MM.1S (cell line): ENCODE measurements around the gene INSYN1.
"Not testable (repeated sequence)": the region's sequence is repeated elsewhere in the genome, so short reads cannot be mapped to it uniquely, and the experiment has no call there.

Experiments used
- EZH2 ChIP-seq: fragments of 300-600 bp; sonication (generic); optimal IDR thresholded peaks from 2 replicates; pipeline ENCODE3; 2017; ENCODE audit warnings: low read depth, mild to moderate bottlenecking, antibody characterized with exemption, low read length, mixed read lengths
- EZH2phosphoT487 ChIP-seq: fragments of 300-600 bp; sonication (generic); IDR thresholded peaks from 2 replicates; pipeline ENCODE4 v1.6.1; 2018; ENCODE audit warnings: antibody characterized with exemption, low read length
- TF ChIP-seq, protein P1 (sequence below): fragments of 300-600 bp; sonication (generic); IDR thresholded peaks from 2 replicates; pipeline ENCODE4 v1.5.1; 2016; ENCODE audit warnings: antibody characterized with exemption, low read length, mixed read lengths

DNA sequence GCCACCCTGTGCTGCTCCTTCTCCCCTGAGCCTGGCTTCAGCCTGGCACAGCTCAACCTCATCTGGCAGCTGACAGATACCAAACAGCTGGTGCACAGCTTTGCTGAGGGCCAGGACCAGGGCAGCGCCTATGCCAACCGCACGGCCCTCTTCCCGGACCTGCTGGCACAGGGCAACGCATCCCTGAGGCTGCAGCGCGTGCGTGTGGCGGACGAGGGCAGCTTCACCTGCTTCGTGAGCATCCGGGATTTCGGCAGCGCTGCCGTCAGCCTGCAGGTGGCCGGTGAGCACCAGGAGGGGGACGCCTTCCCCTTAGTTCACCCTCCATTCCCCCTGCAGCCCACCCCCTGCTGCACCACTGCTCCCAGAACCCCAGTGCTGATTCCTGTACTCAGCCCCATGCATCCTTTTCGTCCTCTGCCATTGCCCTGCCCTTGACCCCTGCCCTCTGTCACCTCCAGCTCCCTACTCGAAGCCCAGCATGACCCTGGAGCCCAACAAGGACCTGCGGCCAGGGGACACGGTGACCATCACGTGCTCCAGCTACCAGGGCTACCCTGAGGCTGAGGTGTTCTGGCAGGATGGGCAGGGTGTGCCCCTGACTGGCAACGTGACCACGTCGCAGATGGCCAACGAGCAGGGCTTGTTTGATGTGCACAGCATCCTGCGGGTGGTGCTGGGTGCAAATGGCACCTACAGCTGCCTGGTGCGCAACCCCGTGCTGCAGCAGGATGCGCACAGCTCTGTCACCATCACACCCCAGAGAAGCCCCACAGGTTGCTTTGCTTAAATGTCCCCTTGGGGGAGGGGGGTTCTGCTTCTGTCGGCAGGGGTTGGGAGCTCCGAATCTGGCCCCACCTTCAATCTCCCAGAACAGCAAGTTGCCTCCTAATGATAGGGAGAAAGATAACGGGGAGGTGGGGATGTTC lies 50.6 kb downstream of the INSYN1 start:
- TF ChIP-seq, protein P1, sequence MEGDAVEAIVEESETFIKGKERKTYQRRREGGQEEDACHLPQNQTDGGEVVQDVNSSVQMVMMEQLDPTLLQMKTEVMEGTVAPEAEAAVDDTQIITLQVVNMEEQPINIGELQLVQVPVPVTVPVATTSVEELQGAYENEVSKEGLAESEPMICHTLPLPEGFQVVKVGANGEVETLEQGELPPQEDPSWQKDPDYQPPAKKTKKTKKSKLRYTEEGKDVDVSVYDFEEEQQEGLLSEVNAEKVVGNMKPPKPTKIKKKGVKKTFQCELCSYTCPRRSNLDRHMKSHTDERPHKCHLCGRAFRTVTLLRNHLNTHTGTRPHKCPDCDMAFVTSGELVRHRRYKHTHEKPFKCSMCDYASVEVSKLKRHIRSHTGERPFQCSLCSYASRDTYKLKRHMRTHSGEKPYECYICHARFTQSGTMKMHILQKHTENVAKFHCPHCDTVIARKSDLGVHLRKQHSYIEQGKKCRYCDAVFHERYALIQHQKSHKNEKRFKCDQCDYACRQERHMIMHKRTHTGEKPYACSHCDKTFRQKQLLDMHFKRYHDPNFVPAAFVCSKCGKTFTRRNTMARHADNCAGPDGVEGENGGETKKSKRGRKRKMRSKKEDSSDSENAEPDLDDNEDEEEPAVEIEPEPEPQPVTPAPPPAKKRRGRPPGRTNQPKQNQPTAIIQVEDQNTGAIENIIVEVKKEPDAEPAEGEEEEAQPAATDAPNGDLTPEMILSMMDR, result not testable (repeated sequence)
- TF ChIP-seq EZH2phosphoT487, EZH2: not testable (repeated sequence)
